ENCODE results near the gene ANXA2. TPM values are rescaled to one million over a fixed set of nuclear protein-coding genes. Genes with fewer than 3 reads are reported as not detected.

Gene ANXA2
- total RNA-seq, 1 experiment from 2014 or later, result 1,038 TPM

DNA sequence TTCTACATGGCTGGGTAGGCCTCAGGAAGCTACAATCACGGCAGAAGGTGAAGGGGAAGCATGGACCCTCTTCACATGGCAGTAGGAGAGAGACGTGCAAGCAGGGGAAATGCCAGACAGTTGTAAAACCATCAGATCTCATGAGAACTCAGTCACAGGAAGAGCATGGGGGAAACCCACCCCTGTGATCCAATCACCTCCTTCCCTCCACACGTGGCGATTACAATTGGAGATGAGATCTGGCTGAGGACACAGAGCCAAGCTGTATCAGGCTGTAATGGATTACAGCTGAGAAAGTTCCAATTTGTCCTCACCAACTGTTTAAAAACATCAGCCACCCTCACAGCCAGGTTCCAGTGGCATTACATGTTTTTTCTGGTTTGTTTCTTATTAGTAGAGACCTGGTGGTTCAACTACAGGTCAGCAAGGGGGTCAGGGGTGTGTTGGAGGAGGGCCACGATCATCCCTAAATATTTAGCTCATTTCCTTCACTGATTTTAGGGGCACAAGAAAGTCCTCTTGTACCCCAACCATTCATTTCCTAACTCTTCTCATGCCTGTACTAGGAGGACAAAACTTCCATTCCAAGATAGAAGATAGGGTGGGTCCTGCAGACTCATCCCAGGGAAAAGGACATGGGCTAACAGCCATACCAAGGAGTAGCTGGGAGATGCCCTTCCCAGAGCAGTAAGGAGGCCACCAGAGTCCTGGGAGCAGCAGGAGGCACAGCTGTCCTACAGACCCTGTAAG lies 54.4 kb downstream of the ANXA2 start:
- Histone ChIP-seq H3K27ac (ENCODE audit: low read depth, low read length, poor library complexity, severe bottlenecking) (no peak overlapping the region), H3K36me3 (ENCODE audit: insufficient read depth, low read length, poor library complexity, severe bottlenecking) (peaks cover 32% of the 10 kb centered on the region), H3K4me1 (ENCODE audit: insufficient read depth, low read length, poor library complexity, severe bottlenecking) (no peaks in the 10 kb centered on the region), H3K4me3 (ENCODE audit: low read depth, low read length, poor library complexity, severe bottlenecking) (no peak overlapping the region), H3K9me3 (ENCODE audit: low read depth, low read length, poor library complexity, severe bottlenecking) (no peaks in the 10 kb centered on the region), H3K27me3 (replicated peaks; ENCODE audit: insufficient read depth, low read depth, low read length, poor library complexity) (no peaks in the 10 kb centered on the region)
- TF ChIP-seq, protein P1, sequence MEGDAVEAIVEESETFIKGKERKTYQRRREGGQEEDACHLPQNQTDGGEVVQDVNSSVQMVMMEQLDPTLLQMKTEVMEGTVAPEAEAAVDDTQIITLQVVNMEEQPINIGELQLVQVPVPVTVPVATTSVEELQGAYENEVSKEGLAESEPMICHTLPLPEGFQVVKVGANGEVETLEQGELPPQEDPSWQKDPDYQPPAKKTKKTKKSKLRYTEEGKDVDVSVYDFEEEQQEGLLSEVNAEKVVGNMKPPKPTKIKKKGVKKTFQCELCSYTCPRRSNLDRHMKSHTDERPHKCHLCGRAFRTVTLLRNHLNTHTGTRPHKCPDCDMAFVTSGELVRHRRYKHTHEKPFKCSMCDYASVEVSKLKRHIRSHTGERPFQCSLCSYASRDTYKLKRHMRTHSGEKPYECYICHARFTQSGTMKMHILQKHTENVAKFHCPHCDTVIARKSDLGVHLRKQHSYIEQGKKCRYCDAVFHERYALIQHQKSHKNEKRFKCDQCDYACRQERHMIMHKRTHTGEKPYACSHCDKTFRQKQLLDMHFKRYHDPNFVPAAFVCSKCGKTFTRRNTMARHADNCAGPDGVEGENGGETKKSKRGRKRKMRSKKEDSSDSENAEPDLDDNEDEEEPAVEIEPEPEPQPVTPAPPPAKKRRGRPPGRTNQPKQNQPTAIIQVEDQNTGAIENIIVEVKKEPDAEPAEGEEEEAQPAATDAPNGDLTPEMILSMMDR (conservative IDR thresholded peaks at IDR 0.05; ENCODE audit: low read depth, low read length), result no peak
- TF ChIP-seq EZH2 (IDR thresholded peaks at IDR 0.05; ENCODE audit: borderline replicate concordance, low read depth, low read length, poor library complexity, severe bottlenecking), result no peak
- intact Hi-C loops (cut with micrococcal nuclease; ENCODE audit: unreplicated experiment), result no loop called here
- BruUV-seq (replicated peaks), result no TSS peak
- no peak for DNase-seq (ENCODE audit: low spot score)
- CTCF ChIA-PET, result no interaction called here
- POLR2A ChIA-PET (ENCODE audit: low non-redundant PET), result no interaction called here

DNA sequence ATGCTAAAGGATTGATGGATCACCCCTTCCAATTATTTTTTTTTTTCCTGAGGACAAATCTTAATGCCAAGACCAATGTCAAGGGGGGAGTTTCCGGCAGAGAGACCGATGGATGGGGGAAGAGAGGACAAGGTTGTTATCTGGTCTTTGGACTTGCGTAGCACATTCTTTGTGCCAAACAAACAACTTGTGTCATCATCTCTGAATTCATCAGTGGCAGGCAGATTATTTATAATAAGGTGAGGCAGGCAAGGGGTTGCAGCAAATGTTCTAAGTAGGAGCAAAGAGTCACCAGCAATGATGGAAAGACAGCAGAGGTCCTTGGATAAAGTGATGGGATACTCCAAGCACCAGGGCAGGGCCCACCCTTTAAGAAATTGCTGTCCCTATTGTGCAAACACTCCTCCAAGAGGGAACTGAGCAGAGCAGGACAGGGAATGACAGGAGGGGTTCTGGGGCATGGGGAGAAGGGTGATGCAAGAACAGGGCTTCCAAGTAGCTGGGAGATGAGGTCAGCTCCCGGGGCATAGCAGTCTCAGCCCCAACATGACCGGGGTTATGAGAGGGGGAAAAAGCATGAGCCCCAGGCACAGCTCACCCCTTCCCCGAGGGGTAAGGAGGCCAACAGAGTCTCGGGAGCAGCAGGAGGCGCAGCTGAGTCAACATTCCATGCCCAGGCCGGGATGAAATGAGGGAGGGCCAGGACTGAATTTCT lies 57.4 kb downstream of the ANXA2 start:
- Histone ChIP-seq H3K27ac (ENCODE audit: low read depth, low read length, poor library complexity, severe bottlenecking) (no peak overlapping the region), H3K4me1 (ENCODE audit: insufficient read depth, low read length, poor library complexity, severe bottlenecking) (no peaks in the 10 kb centered on the region), H3K36me3 (ENCODE audit: insufficient read depth, low read length, poor library complexity, severe bottlenecking) (peaks cover 4% of the 10 kb centered on the region), H3K4me3 (ENCODE audit: low read depth, low read length, poor library complexity, severe bottlenecking) (no peak overlapping the region), H3K27me3 (replicated peaks; ENCODE audit: insufficient read depth, low read depth, low read length, poor library complexity) (no peaks in the 10 kb centered on the region), H3K9me3 (ENCODE audit: low read depth, low read length, poor library complexity, severe bottlenecking) (no peaks in the 10 kb centered on the region)
- TF ChIP-seq, protein P1 (conservative IDR thresholded peaks at IDR 0.05; ENCODE audit: low read depth, low read length), result 0 out of 2 replicates have a peak, but pooled peaks have one; percentile 18
- no peak for TF ChIP-seq EZH2 (IDR thresholded peaks at IDR 0.05; ENCODE audit: borderline replicate concordance, low read depth, low read length, poor library complexity, severe bottlenecking)
- BruUV-seq (replicated peaks), result no TSS peak
- POLR2A ChIA-PET (ENCODE audit: low non-redundant PET), result interaction anchor here (0.7 kb wide), 1 partner anchor 1985 kb away, joined by 3 read pairs; no protein-coding TSS in a partner anchor
- CTCF ChIA-PET, result no interaction called here
- intact Hi-C loops (cut with micrococcal nuclease; ENCODE audit: unreplicated experiment), result no loop called here
- no peak for DNase-seq (ENCODE audit: low spot score)

DNA sequence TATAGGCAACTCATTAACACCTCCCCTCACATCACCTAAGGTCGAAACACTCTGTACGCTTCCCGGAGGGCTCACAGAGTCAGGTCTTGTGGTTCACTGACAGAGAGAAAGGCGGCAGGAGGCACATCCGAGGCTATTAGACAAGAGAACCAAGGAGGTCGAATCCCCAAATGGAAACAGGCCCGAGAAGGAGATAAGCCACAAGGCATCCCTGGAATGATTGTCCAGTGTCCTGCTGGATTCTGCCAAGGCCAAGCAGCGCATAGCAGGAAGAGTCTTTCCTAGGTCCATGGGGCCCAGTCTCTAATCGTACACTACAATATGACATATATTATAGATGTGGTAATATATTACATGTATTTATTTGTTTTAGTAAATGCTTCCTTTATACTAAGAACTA lies 58.5 kb downstream of the ANXA2 start:
- Histone ChIP-seq H3K36me3 (ENCODE audit: insufficient read depth, low read length, poor library complexity, severe bottlenecking) (no peaks in the 10 kb centered on the region), H3K27ac (ENCODE audit: low read depth, low read length, poor library complexity, severe bottlenecking) (no peak overlapping the region), H3K27me3 (replicated peaks; ENCODE audit: insufficient read depth, low read depth, low read length, poor library complexity) (no peaks in the 10 kb centered on the region), H3K4me1 (ENCODE audit: insufficient read depth, low read length, poor library complexity, severe bottlenecking) (no peaks in the 10 kb centered on the region), H3K9me3 (ENCODE audit: low read depth, low read length, poor library complexity, severe bottlenecking) (no peaks in the 10 kb centered on the region), H3K4me3 (ENCODE audit: low read depth, low read length, poor library complexity, severe bottlenecking) (no peak overlapping the region)
- TF ChIP-seq, protein P1 (conservative IDR thresholded peaks at IDR 0.05; ENCODE audit: low read depth, low read length), result no peak
- TF ChIP-seq EZH2 (IDR thresholded peaks at IDR 0.05; ENCODE audit: borderline replicate concordance, low read depth, low read length, poor library complexity, severe bottlenecking), result no peak
- ChIA-PET CTCF (no interaction called here), POLR2A (ENCODE audit: low non-redundant PET) (no interaction called here)
- DNase-seq (ENCODE audit: low spot score), result no peak
- BruUV-seq (replicated peaks), result no TSS peak
- intact Hi-C loops (cut with micrococcal nuclease; ENCODE audit: unreplicated experiment), result no loop called here

Data from A673 (cell line).